Fibroblast of skin of left biceps (primary cell): ENCODE data around the gene ADNP.

ENCODE experiments used
- DNase-seq, 2 experiments: peaks; one replicate each; pipeline ENCODE4 v3.0.0-alpha.2; 2013; ENCODE audit warnings: low read depth in 2 of 2

The ADNP gene

GRCh38 chr20:50850721-50851286, 80.4 kb downstream of the ADNP start:
- no peak for DNase-seq

GRCh38 chr20:50848846-50849673, 82.2 kb downstream of the ADNP start:
- no peak for DNase-seq

GRCh38 chr20:50848341-50848808, 82.9 kb downstream of the ADNP start:
- no peak for DNase-seq

DNA sequence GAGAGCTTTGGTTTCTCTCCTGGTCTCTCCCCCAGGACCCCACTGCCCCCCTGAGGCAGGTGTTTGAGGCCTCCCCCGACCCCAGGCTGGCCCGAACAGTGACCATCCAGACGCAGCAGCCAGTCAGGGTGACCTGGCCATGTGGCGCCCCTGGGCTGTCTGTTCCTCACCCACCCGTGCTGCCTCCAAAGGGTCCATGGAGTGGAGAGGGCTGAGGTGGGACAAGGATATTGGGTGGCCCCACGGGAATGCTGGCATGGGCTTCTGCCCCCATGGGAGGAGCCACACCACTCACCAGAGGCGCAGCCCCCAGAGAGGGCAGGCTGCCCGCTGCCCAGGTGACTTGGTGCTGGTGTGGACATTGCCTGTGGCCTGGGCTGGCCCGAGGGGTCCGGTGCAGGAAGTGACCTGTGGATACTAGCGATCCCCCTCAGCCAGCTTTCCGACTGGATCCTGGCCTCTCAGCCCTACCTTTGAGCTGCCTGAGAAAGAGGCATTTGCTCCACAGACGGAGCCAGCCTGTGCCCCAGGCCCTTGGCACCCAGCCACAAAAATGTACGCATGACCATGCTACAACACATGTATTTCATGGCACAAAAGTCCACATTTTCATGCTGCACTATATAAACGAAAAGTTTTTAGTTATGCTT, 85.5 kb downstream of the ADNP start:
- DNase-seq, result no peak

DNA sequence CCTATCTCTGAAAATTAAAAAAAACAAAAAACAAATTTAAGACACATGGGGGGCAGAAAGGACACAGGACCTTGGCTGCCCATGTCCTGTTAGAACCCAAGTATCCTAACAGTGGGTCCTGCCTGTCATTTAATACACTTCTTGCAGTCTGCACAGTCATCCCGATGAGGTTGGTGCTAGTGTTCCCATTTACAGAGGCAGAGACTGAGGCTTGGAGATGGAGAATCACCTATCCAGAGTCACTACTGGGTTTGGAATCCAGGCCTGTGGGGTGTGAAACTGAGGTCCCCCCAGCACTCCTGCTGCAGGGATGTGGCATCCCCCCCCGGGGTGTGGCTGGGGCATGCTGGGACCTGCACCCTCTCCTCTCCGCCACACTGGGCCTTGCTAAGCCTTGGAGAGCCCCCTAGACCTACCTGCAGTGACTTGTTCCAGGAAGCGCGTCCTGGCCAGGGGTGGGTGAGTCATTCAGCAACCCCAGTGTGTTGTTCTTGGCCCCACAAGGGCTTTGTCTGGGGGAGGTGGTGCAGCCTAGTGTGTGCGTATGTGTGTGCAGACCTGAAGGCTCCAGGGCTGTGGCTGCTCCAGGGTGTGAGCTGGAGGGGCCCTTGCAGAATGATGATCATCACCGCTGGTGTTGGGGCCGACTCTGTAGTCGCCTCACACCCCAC, 86.7 kb downstream of the ADNP start:
- peak; percentile 16 to 22 for DNase-seq

GRCh38 chr20:50843331-50844276, 87.6 kb downstream of the ADNP start:
- DNase-seq, result no peak

DNA sequence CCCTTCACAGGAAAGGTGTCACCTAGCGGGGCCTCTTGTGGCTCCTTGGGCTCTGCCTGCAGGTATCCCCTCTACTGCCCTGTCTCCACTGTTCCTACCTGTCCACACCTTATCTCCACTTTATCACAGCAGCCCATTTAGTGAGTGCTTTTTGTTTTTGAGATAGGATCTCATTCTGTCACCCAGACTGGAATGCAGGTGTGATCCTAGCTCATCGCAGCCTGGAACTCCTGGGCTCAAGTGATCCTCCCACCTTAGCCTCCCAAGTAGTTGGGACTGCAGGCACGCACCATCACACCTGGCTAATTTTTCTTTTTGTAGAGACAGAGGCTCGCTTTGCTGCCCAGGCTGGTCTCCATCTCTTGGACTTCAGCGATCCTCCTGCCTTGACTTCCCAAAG, 88.4 kb downstream of the ADNP start:
- no peak for DNase-seq
